Measurements from ENCODE around the gene FBP2.
A peak's percentile ranks its signal among the peaks of the same experiment; 100 is the strongest.

FBP2 gene

GRCh38 chr9:94593459-94594345, at the start of gene FBP2:
Gene FBP2 (minus strand): TSS chr9:94593824. CDS start chr9:94593726, 98 bp downstream.
- no peaks in the 10 kb centered on the region for H3K9me3 Mint-ChIP-seq

GRCh38 chr9:94643176-94643575, 49.6 kb upstream of the FBP2 start:
- Mint-ChIP-seq H3K4me1 (ENCODE audit: low read depth) (peaks cover 7% of the 10 kb centered on the region), H3K36me3 (ENCODE audit: low read depth) (no peaks in the 10 kb centered on the region), H3K27ac (no peak overlapping the region), H3K9me3 (no peaks in the 10 kb centered on the region), H3K27me3 (ENCODE audit: low read depth) (peaks cover 30% of the 10 kb centered on the region), H3K4me3 (no peak overlapping the region)

More at GRCh38 chr9:94593459-94594345, at the start of gene FBP2:
- no peaks in the 10 kb centered on the region for H3K4me1 Mint-ChIP-seq (ENCODE audit: low read depth)
- no peak within 1 kb of the TSS for H3K27ac Mint-ChIP-seq
- H3K4me3 Mint-ChIP-seq = no peak within 1 kb of the TSS
- H3K27me3 Mint-ChIP-seq (ENCODE audit: low read depth) = peaks cover 4% of the 10 kb centered on the region
- no peaks in the 10 kb centered on the region for H3K36me3 Mint-ChIP-seq (ENCODE audit: low read depth)

GRCh38 chr9:94642501-94642900, 48.9 kb upstream of the FBP2 start:
- Mint-ChIP-seq H3K4me1 (ENCODE audit: low read depth) (peaks cover 7% of the 10 kb centered on the region), H3K27ac (no peak overlapping the region), H3K9me3 (no peaks in the 10 kb centered on the region), H3K4me3 (no peak overlapping the region), H3K27me3 (ENCODE audit: low read depth) (peaks cover 35% of the 10 kb centered on the region), H3K36me3 (ENCODE audit: low read depth) (no peaks in the 10 kb centered on the region)

- Mint-ChIP-seq H3K4me3 (peak overlapping the region; percentile 92), H3K27me3 (ENCODE audit: low read depth) (peaks cover 44% of the 10 kb centered on the region), H3K27ac (no peak overlapping the region), H3K4me1 (ENCODE audit: low read depth) (peaks cover 7% of the 10 kb centered on the region), H3K36me3 (ENCODE audit: low read depth) (no peaks in the 10 kb centered on the region), H3K9me3 (no peaks in the 10 kb centered on the region)
Measured at GRCh38 chr9:94639999-94640376, 46.4 kb upstream of the FBP2 start.

- H3K27me3 Mint-ChIP-seq (ENCODE audit: low read depth) = peaks cover 44% of the 10 kb centered on the region
- peak within 1 kb of the TSS; percentile 92 for H3K4me3 Mint-ChIP-seq
- peaks cover 7% of the 10 kb centered on the region for H3K4me1 Mint-ChIP-seq (ENCODE audit: low read depth)
- H3K36me3 Mint-ChIP-seq (ENCODE audit: low read depth) = no peaks in the 10 kb centered on the region
- no peaks in the 10 kb centered on the region for H3K9me3 Mint-ChIP-seq
- peak within 1 kb of the TSS; percentile 12 for H3K27ac Mint-ChIP-seq
Measured at GRCh38 chr9:94639061-94639998, 45.7 kb upstream of the FBP2 start, which contains the start of gene FBP1. Gene FBP1 (minus strand): TSS chr9:94639518. CDS start chr9:94639310, 208 bp downstream.

- Mint-ChIP-seq H3K36me3 (ENCODE audit: low read depth) (no peaks in the 10 kb centered on the region), H3K9me3 (no peaks in the 10 kb centered on the region), H3K27ac (no peak overlapping the region), H3K4me3 (peak overlapping the region; percentile 92), H3K4me1 (ENCODE audit: low read depth) (peaks cover 7% of the 10 kb centered on the region), H3K27me3 (ENCODE audit: low read depth) (peaks cover 44% of the 10 kb centered on the region)
Measured at GRCh38 chr9:94638335-94639060, 44.9 kb upstream of the FBP2 start.

GRCh38 chr9:94632737-94633136, 39.1 kb upstream of the FBP2 start:
- Mint-ChIP-seq H3K27ac (no peak overlapping the region), H3K4me3 (no peak overlapping the region), H3K4me1 (ENCODE audit: low read depth) (no peaks in the 10 kb centered on the region), H3K36me3 (ENCODE audit: low read depth) (no peaks in the 10 kb centered on the region), H3K9me3 (no peaks in the 10 kb centered on the region), H3K27me3 (ENCODE audit: low read depth) (peaks cover 35% of the 10 kb centered on the region)

GRCh38 chr9:94631599-94631998, 38.0 kb upstream of the FBP2 start:
- Mint-ChIP-seq H3K27me3 (ENCODE audit: low read depth) (peaks cover 31% of the 10 kb centered on the region), H3K9me3 (no peaks in the 10 kb centered on the region), H3K4me1 (ENCODE audit: low read depth) (no peaks in the 10 kb centered on the region), H3K27ac (no peak overlapping the region), H3K36me3 (ENCODE audit: low read depth) (no peaks in the 10 kb centered on the region), H3K4me3 (no peak overlapping the region)

GRCh38 chr9:94630833-94631232, 37.2 kb upstream of the FBP2 start:
- Mint-ChIP-seq H3K27ac (no peak overlapping the region), H3K4me1 (ENCODE audit: low read depth) (no peaks in the 10 kb centered on the region), H3K9me3 (no peaks in the 10 kb centered on the region), H3K36me3 (ENCODE audit: low read depth) (no peaks in the 10 kb centered on the region), H3K4me3 (no peak overlapping the region), H3K27me3 (ENCODE audit: low read depth) (peaks cover 31% of the 10 kb centered on the region)

GRCh38 chr9:94630281-94630680, 36.7 kb upstream of the FBP2 start:
- H3K36me3 Mint-ChIP-seq (ENCODE audit: low read depth) = no peaks in the 10 kb centered on the region
- peaks cover 27% of the 10 kb centered on the region for H3K27me3 Mint-ChIP-seq (ENCODE audit: low read depth)

GRCh38 chr9:94627287-94627686, 33.7 kb upstream of the FBP2 start:
- Mint-ChIP-seq H3K9me3 (no peaks in the 10 kb centered on the region), H3K27me3 (ENCODE audit: low read depth) (peaks cover 15% of the 10 kb centered on the region), H3K4me1 (ENCODE audit: low read depth) (no peaks in the 10 kb centered on the region), H3K36me3 (ENCODE audit: low read depth) (no peaks in the 10 kb centered on the region), H3K27ac (no peak overlapping the region), H3K4me3 (no peak overlapping the region)

More at GRCh38 chr9:94630281-94630680, 36.7 kb upstream of the FBP2 start:
- Mint-ChIP-seq H3K4me3 (no peak overlapping the region), H3K4me1 (ENCODE audit: low read depth) (no peaks in the 10 kb centered on the region), H3K27ac (no peak overlapping the region), H3K9me3 (no peaks in the 10 kb centered on the region)

GRCh38 chr9:94625835-94626234, 32.2 kb upstream of the FBP2 start:
- Mint-ChIP-seq H3K9me3 (no peaks in the 10 kb centered on the region), H3K36me3 (ENCODE audit: low read depth) (no peaks in the 10 kb centered on the region), H3K4me1 (ENCODE audit: low read depth) (no peaks in the 10 kb centered on the region), H3K27me3 (ENCODE audit: low read depth) (peaks cover 4% of the 10 kb centered on the region), H3K27ac (no peak overlapping the region), H3K4me3 (no peak overlapping the region)

- H3K27ac Mint-ChIP-seq = no peak overlapping the region
Measured at GRCh38 chr9:94624629-94625028, 31.0 kb upstream of the FBP2 start.

GRCh38 chr9:94623253-94623652, 29.6 kb upstream of the FBP2 start:
- H3K4me1 Mint-ChIP-seq (ENCODE audit: low read depth) = no peaks in the 10 kb centered on the region
- H3K36me3 Mint-ChIP-seq (ENCODE audit: low read depth) = no peaks in the 10 kb centered on the region
- peaks cover 8% of the 10 kb centered on the region for H3K27me3 Mint-ChIP-seq (ENCODE audit: low read depth)
- H3K27ac Mint-ChIP-seq = no peak overlapping the region
- no peak overlapping the region for H3K4me3 Mint-ChIP-seq
- no peaks in the 10 kb centered on the region for H3K9me3 Mint-ChIP-seq

More at GRCh38 chr9:94624629-94625028, 31.0 kb upstream of the FBP2 start:
- H3K4me3 Mint-ChIP-seq = no peak overlapping the region
- H3K9me3 Mint-ChIP-seq = no peaks in the 10 kb centered on the region
- no peaks in the 10 kb centered on the region for H3K36me3 Mint-ChIP-seq (ENCODE audit: low read depth)
- peaks cover 9% of the 10 kb centered on the region for H3K27me3 Mint-ChIP-seq (ENCODE audit: low read depth)
- no peaks in the 10 kb centered on the region for H3K4me1 Mint-ChIP-seq (ENCODE audit: low read depth)
